ENCODE data around the gene CYP19A1. TPM values are rescaled to one million over a fixed set of nuclear protein-coding genes. Genes with fewer than 3 reads are reported as not detected.

CYP19A1 gene
- polyA plus RNA-seq, 1 experiment = not detected

- no peak for DNase-seq (ENCODE audit: low read depth, low spot score)
- POLR2A ChIA-PET = no interaction called here
- Histone ChIP-seq H3K27ac (ENCODE audit: low read depth, low read length) (no peak overlapping the region), H3K4me3 (ENCODE audit: low read depth, low read length) (no peak overlapping the region), H3K27me3 (ENCODE audit: control insufficient read depth, insufficient read depth, low read length) (peaks cover 26% of the 10 kb centered on the region), H3K9me3 (ENCODE audit: control insufficient read depth, insufficient read depth, low read length) (no peaks in the 10 kb centered on the region)
- CTCF ChIA-PET = interaction anchor here (1.7 to 9.3 kb wide), 2 partner anchors 36 to 66 kb away, joined by 6 to 196 read pairs; no protein-coding TSS in a partner anchor
- TF ChIP-seq, protein P1, sequence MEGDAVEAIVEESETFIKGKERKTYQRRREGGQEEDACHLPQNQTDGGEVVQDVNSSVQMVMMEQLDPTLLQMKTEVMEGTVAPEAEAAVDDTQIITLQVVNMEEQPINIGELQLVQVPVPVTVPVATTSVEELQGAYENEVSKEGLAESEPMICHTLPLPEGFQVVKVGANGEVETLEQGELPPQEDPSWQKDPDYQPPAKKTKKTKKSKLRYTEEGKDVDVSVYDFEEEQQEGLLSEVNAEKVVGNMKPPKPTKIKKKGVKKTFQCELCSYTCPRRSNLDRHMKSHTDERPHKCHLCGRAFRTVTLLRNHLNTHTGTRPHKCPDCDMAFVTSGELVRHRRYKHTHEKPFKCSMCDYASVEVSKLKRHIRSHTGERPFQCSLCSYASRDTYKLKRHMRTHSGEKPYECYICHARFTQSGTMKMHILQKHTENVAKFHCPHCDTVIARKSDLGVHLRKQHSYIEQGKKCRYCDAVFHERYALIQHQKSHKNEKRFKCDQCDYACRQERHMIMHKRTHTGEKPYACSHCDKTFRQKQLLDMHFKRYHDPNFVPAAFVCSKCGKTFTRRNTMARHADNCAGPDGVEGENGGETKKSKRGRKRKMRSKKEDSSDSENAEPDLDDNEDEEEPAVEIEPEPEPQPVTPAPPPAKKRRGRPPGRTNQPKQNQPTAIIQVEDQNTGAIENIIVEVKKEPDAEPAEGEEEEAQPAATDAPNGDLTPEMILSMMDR (IDR thresholded peaks at IDR 0.05; ENCODE audit: low read depth, low read length) = no peak
These were observed 139.6 kb downstream of the CYP19A1 start for GRCh38 chr15:51198701-51199232.

GRCh38 chr15:51195459-51195858 lies 142.9 kb downstream of the CYP19A1 start:
- CTCF ChIA-PET = interaction anchor here (9.3 kb wide), 1 partner anchor 33 kb away, joined by 196 read pairs; no protein-coding TSS in a partner anchor
- TF ChIP-seq, protein P1 (IDR thresholded peaks at IDR 0.05; ENCODE audit: low read depth, low read length) = no peak

DNA sequence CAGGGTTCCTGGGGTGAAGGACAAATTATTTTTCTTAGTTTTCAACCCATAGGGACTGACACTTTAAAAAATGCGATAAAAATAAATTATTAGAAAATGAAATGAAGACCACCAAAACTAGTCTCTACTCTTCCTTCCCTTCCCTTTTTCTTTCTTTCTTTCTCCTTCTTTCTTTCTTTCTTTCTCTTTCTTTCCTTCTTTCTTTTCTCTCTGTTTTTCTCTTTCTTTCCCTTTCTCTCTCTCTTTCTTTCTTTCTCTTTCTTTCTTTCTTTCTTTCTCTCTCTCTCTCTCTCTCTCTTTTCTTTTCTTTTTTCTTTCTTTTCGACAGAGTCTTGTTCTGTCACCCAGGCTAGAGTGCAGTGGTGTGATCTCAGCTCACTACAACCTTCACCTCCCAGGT lies 144.4 kb downstream of the CYP19A1 start:
- DNase-seq (ENCODE audit: low read depth, low spot score) = no peak
- TF ChIP-seq, protein P1 (IDR thresholded peaks at IDR 0.05; ENCODE audit: low read depth, low read length) = no peak
- H3K27me3 ChIP-seq (ENCODE audit: control insufficient read depth, insufficient read depth, low read length) = peaks cover 32% of the 10 kb centered on the region
- POLR2A ChIA-PET = no interaction called here
- CTCF ChIA-PET = interaction anchor here (1.4 to 9.3 kb wide), 9 partner anchors 13 to 305 kb away, joined by 3 to 196 read pairs (median 9); no protein-coding TSS in a partner anchor
- no peak overlapping the region for H3K4me3 ChIP-seq (ENCODE audit: low read depth, low read length)
- no peaks in the 10 kb centered on the region; the same call in 1 of the 2 replicates for H3K9me3 ChIP-seq (ENCODE audit: control insufficient read depth, insufficient read depth, low read length)
- no peak overlapping the region for H3K27ac ChIP-seq (ENCODE audit: low read depth, low read length)

More at GRCh38 chr15:51195459-51195858, 142.9 kb downstream of the CYP19A1 start:
- H3K4me3 ChIP-seq (ENCODE audit: low read depth, low read length) = no peak overlapping the region
- no peak overlapping the region for H3K27ac ChIP-seq (ENCODE audit: low read depth, low read length)
- POLR2A ChIA-PET = no interaction called here
- no peak for DNase-seq (ENCODE audit: low read depth, low spot score)
- no peaks in the 10 kb centered on the region; the same call in 1 of the 2 replicates for H3K9me3 ChIP-seq (ENCODE audit: control insufficient read depth, insufficient read depth, low read length)
- H3K27me3 ChIP-seq (ENCODE audit: control insufficient read depth, insufficient read depth, low read length) = peaks cover 34% of the 10 kb centered on the region

GRCh38 chr15:51193526-51193925 lies 144.9 kb downstream of the CYP19A1 start:
- no peak for DNase-seq (ENCODE audit: low read depth, low spot score)
- Histone ChIP-seq H3K27me3 (ENCODE audit: control insufficient read depth, insufficient read depth, low read length) (peaks cover 28% of the 10 kb centered on the region), H3K9me3 (ENCODE audit: control insufficient read depth, insufficient read depth, low read length) (no peaks in the 10 kb centered on the region; the same call in 1 of the 2 replicates), H3K4me3 (ENCODE audit: low read depth, low read length) (no peak overlapping the region), H3K27ac (ENCODE audit: low read depth, low read length) (no peak overlapping the region)
- POLR2A ChIA-PET = no interaction called here
- TF ChIP-seq, protein P1 (IDR thresholded peaks at IDR 0.05; ENCODE audit: low read depth, low read length) = no peak
- CTCF ChIA-PET = interaction anchor here (0.6 to 9.3 kb wide), 28 partner anchors 9 to 353 kb away, joined by 3 to 196 read pairs (median 5); no protein-coding TSS in a partner anchor
